ENCODE data around the gene CYRIA.

DNA sequence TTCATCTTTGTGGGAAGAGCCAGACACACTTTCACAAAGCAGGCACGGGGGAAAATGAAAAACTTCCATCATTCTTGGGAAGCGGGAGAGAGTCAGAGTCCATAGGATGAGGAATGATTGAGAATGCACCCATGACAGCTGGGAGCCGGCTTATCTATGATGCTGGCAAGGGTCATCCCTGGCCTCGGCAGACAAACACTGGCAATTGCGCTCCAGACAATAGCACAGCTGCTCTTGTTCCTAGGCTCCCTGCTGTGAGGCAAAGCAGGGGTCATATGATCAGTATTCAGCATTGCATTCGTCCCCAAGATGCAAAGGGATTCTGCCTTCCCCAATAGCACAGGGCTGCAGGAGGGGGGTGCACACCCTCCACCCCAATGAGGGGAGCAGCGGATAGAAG is 33.0 kb downstream of the CYRIA start:
- TF ChIP-seq, protein P1, sequence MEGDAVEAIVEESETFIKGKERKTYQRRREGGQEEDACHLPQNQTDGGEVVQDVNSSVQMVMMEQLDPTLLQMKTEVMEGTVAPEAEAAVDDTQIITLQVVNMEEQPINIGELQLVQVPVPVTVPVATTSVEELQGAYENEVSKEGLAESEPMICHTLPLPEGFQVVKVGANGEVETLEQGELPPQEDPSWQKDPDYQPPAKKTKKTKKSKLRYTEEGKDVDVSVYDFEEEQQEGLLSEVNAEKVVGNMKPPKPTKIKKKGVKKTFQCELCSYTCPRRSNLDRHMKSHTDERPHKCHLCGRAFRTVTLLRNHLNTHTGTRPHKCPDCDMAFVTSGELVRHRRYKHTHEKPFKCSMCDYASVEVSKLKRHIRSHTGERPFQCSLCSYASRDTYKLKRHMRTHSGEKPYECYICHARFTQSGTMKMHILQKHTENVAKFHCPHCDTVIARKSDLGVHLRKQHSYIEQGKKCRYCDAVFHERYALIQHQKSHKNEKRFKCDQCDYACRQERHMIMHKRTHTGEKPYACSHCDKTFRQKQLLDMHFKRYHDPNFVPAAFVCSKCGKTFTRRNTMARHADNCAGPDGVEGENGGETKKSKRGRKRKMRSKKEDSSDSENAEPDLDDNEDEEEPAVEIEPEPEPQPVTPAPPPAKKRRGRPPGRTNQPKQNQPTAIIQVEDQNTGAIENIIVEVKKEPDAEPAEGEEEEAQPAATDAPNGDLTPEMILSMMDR (IDR thresholded peaks at IDR 0.05): no peak
- no peak for TF ChIP-seq POLR2A (IDR thresholded peaks at IDR 0.05)
